Liver (tissue), 9 donors: Measurements from ENCODE around the gene NHS. TPM values are rescaled to one million over a fixed set of nuclear protein-coding genes. Genes with fewer than 3 reads are reported as not detected.

ENCODE experiments used
- DNase-seq: peaks from one replicate; pipeline ENCODE4 v3.0.0-alpha.2; 2017; ENCODE audit warnings: low spot score
- H3K27ac ChIP-seq, 2 donors: one replicate each; pipeline ENCODE4 v1.7.0; 2013; ENCODE audit warnings: inconsistent platforms in 2 of 2, low read length in 2 of 2, control low read depth in 1 of 2, low read depth in 1 of 2, mild to moderate bottlenecking in 1 of 2
- H3K27me3 ChIP-seq, 4 donors: one replicate each; pipeline versions ENCODE4 v1.6.1 to v1.7.0; 2013; ENCODE audit warnings: low read length in 3 of 4, inconsistent platforms in 1 of 4, mild to moderate bottlenecking in 1 of 4, moderate library complexity in 1 of 4; ENCODE audit not compliant: control insufficient read depth in 4 of 4, insufficient read depth in 4 of 4
- H3K36me3 ChIP-seq, 4 donors: one replicate each; pipeline versions ENCODE4 v1.6.1 to v1.7.0; 2013; ENCODE audit warnings: low read length in 3 of 4, mild to moderate bottlenecking in 3 of 4, low read depth in 1 of 4, moderate library complexity in 1 of 4; ENCODE audit not compliant: control insufficient read depth in 4 of 4, insufficient read depth in 3 of 4
- H3K4me1 ChIP-seq, 4 donors: one replicate each; pipeline versions ENCODE4 v1.6.1 to v1.7.0; 2013; ENCODE audit warnings: low read length in 3 of 4, mild to moderate bottlenecking in 3 of 4, moderate library complexity in 1 of 4; ENCODE audit not compliant: control insufficient read depth in 4 of 4, insufficient read depth in 4 of 4
- H3K4me3 ChIP-seq, 3 donors: one replicate each; pipeline versions ENCODE4 v1.6.1 to v1.7.0; 2013; ENCODE audit warnings: low read length in 3 of 3, control low read depth in 1 of 3, low read depth in 1 of 3, mild to moderate bottlenecking in 1 of 3
- H3K9ac ChIP-seq, 2 donors: one replicate each; pipeline ENCODE4 v1.7.0; 2013; ENCODE audit warnings: low read length in 2 of 2, mild to moderate bottlenecking in 2 of 2, moderate library complexity in 2 of 2, control low read depth in 1 of 2, low read depth in 1 of 2
- H3K9me3 ChIP-seq, 4 donors: one replicate each; pipeline versions ENCODE4 v1.6.1 to v1.7.0; 2013; ENCODE audit warnings: low read length in 3 of 4; ENCODE audit not compliant: control insufficient read depth in 4 of 4
- EGR1 ChIP-seq, 2 donors: IDR thresholded peaks; 2 replicates each; pipeline ENCODE4 v1.6.1; 2016 to 2018; ENCODE audit warnings: antibody characterized with exemption in 2 of 2, low read depth in 2 of 2
- FOXA1 ChIP-seq: IDR thresholded peaks from 2 replicates; pipeline ENCODE4 v1.6.1; 2016; ENCODE audit warnings: antibody characterized with exemption
- GABPA ChIP-seq, 2 donors: IDR thresholded peaks in 1 of 2; conservative IDR thresholded peaks in 1 of 2; 2 replicates each; pipeline ENCODE4 v1.6.1; 2016; ENCODE audit warnings: antibody characterized with exemption in 2 of 2, mild to moderate bottlenecking in 1 of 2, moderate library complexity in 1 of 2
- HNF4A ChIP-seq, 2 donors: conservative IDR thresholded peaks; 2 replicates each; pipeline ENCODE4 v1.6.1; 2016; ENCODE audit warnings: antibody characterized with exemption in 2 of 2, mild to moderate bottlenecking in 2 of 2
- HNF4G ChIP-seq: IDR thresholded peaks from 2 replicates; pipeline ENCODE4 v1.6.1; 2016; ENCODE audit warnings: antibody characterized with exemption
- JUND ChIP-seq, 2 donors: IDR thresholded peaks; 2 replicates each; pipeline ENCODE4 v1.6.1; 2016; ENCODE audit warnings: antibody characterized with exemption in 2 of 2
- RAD21 ChIP-seq, 2 donors: IDR thresholded peaks; 2 replicates each; pipeline ENCODE4 v1.6.1; 2016; ENCODE audit warnings: antibody characterized with exemption in 2 of 2, mild to moderate bottlenecking in 2 of 2
- REST ChIP-seq: IDR thresholded peaks from 2 replicates; pipeline ENCODE4 v1.6.1; 2016; ENCODE audit warnings: antibody characterized with exemption, mild to moderate bottlenecking
- SP1 ChIP-seq: IDR thresholded peaks from 2 replicates; pipeline ENCODE4 v1.6.1; 2018; ENCODE audit warnings: antibody characterized with exemption, mild to moderate bottlenecking
- TAF1 ChIP-seq: conservative IDR thresholded peaks from 2 replicates; pipeline ENCODE4 v1.6.1; 2016; ENCODE audit warnings: antibody characterized with exemption, mild to moderate bottlenecking
- YY1 ChIP-seq: IDR thresholded peaks from 2 replicates; pipeline ENCODE4 v1.6.1; 2016; ENCODE audit warnings: antibody characterized with exemption, mild to moderate bottlenecking
- WGBS: extraction: QIAGEN DNeasy Blood & Tissue Kit; methylation state at CpG from one replicate; pipeline ENCODE4 v1.1.7; 2013; 5-methylcytosine and 5-hydroxymethylcytosine counted together
- polyA plus RNA-seq, 2 donors: library from polyadenylated mRNA; stranded (reverse) in 1 of 2; unstranded in 1 of 2; fragments of 200-250 nt in 1 of 2; fragments of >200 nt in 1 of 2; fragmentation: Nextera tagmentation in 1 of 2; extraction: Ambion mirVana in 1 of 2; gene quantifications; one replicate each; pipeline versions ENCODE4 v1.2.1 to v1.2.3, GENCODE V29; 2013 to 2015
- total RNA-seq, 2 donors: library from RNA; depleted of rRNA; stranded (reverse); fragments of >200 nt; gene quantifications; one replicate each; pipeline ENCODE4 v1.2.3, GENCODE V29; 2014
- donor health status: healthy.
- donor health status: healthy.
- donor health status: healthy.
- donor health status: healthy.
- donor health status: healthy.

The NHS gene
- total and polyA plus RNA-seq, 4 donors = 0.03 to 0.17 (median 0.10) TPM

GRCh38 chrX:17375637-17376430 lies 834 bp downstream of the NHS start (continued):
- TF ChIP-seq RAD21 (IDR thresholded peaks at IDR 0.05) (no peak), HNF4G (no peak), JUND (IDR thresholded peaks at IDR 0.05) (no peak), EGR1 (IDR thresholded peaks at IDR 0.05; ENCODE audit: low read depth in 2 of 2) (no peak), GABPA (IDR thresholded peaks at IDR 0.05 in 1 of 2, conservative IDR thresholded peaks at IDR 0.05 in 1 of 2) (no peak)

GRCh38 chrX:17376431-17377077 lies 1.6 kb downstream of the NHS start:
- H3K27ac ChIP-seq = no peak overlapping the region
- WGBS = 2% methylated on average over 31 of the region's 31 CpGs
- TF ChIP-seq EGR1 (IDR thresholded peaks at IDR 0.05; ENCODE audit: low read depth in 2 of 2) (no peak), REST (no peak), HNF4G (no peak), HNF4A (conservative IDR thresholded peaks at IDR 0.05) (no peak), SP1 (no peak), YY1 (no peak), TAF1 (no peak), FOXA1 (no peak)
- peaks cover 0 to 5% (median 0%) of the 10 kb centered on the region in 4 donors for H3K9me3 ChIP-seq
- no peaks in the 10 kb centered on the region for H3K36me3 ChIP-seq
- peaks cover 0 to 10% (median 0%) of the 10 kb centered on the region in 4 donors for H3K27me3 ChIP-seq
- no peak overlapping the region for H3K9ac ChIP-seq
- H3K4me1 ChIP-seq = peaks cover 0 to 16% (median 10%) of the 10 kb centered on the region in 4 donors
- peak overlapping the region in 1 of 3 donors; percentile 39 for H3K4me3 ChIP-seq
- DNase-seq = no peak

- H3K4me1 ChIP-seq = peaks cover 0 to 16% (median 10%) of the 10 kb centered on the region in 4 donors
- DNase-seq = no peak
- H3K27me3 ChIP-seq = peaks cover 0 to 6% (median 0%) of the 10 kb centered on the region in 4 donors
- no peak overlapping the region for H3K9ac ChIP-seq
- H3K36me3 ChIP-seq = no peaks in the 10 kb centered on the region
- TF ChIP-seq HNF4G (no peak), GABPA (IDR thresholded peaks at IDR 0.05 in 1 of 2, conservative IDR thresholded peaks at IDR 0.05 in 1 of 2) (no peak), RAD21 (IDR thresholded peaks at IDR 0.05) (no peak)
- H3K9me3 ChIP-seq = peaks cover 0 to 6% (median 0%) of the 10 kb centered on the region in 4 donors
- H3K27ac ChIP-seq = no peak overlapping the region
- peak overlapping the region in 1 of 3 donors; percentile 23 for H3K4me3 ChIP-seq
- 3% methylated on average over 46 of the region's 46 CpGs for WGBS
Measured at GRCh38 chrX:17377091-17377717, 2.2 kb downstream of the NHS start.
